GM13977 (cell line): ENCODE measurements around the gene NSMCE3.

ENCODE experiments used
- DNase-seq: peaks from one replicate; pipeline ENCODE4 v3.0.0; 2012; ENCODE audit warnings: low spot score
- in situ Hi-C: fragments of 300-500 bp; cut with MboI; formaldehyde crosslinking; loops from one replicate; pipeline ENCODE4 v1.12.0; 2022; ENCODE audit warnings: low sequenced_read_pairs, low pct_unique_long_range_greater_than_20kb, mixed read lengths, inconsistent platforms; ENCODE audit not compliant: unreplicated experiment
- TF ChIP-seq, protein P1 (sequence below): IDR thresholded peaks from 2 replicates; pipeline ENCODE4 v1.5.1; 2012; ENCODE audit warnings: mild to moderate bottlenecking, control low read depth; ENCODE audit not compliant: insufficient read depth; ENCODE audit errors: extremely low read depth, missing control alignments

The NSMCE3 gene

GRCh38 chr15:29302871-29303270, 33.2 kb upstream of the NSMCE3 start:
- in situ Hi-C loops: no loop called here
- no peak for DNase-seq
- TF ChIP-seq, protein P1, sequence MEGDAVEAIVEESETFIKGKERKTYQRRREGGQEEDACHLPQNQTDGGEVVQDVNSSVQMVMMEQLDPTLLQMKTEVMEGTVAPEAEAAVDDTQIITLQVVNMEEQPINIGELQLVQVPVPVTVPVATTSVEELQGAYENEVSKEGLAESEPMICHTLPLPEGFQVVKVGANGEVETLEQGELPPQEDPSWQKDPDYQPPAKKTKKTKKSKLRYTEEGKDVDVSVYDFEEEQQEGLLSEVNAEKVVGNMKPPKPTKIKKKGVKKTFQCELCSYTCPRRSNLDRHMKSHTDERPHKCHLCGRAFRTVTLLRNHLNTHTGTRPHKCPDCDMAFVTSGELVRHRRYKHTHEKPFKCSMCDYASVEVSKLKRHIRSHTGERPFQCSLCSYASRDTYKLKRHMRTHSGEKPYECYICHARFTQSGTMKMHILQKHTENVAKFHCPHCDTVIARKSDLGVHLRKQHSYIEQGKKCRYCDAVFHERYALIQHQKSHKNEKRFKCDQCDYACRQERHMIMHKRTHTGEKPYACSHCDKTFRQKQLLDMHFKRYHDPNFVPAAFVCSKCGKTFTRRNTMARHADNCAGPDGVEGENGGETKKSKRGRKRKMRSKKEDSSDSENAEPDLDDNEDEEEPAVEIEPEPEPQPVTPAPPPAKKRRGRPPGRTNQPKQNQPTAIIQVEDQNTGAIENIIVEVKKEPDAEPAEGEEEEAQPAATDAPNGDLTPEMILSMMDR: no peak

- DNase-seq: no peak
- in situ Hi-C loops: no loop called here
- TF ChIP-seq, protein P1: no peak
These were observed 30.2 kb upstream of the NSMCE3 start for GRCh38 chr15:29299784-29300183.

GRCh38 chr15:29299331-29299730, 29.7 kb upstream of the NSMCE3 start:
- in situ Hi-C loops: no loop called here
- TF ChIP-seq, protein P1: no peak
- no peak for DNase-seq

DNA sequence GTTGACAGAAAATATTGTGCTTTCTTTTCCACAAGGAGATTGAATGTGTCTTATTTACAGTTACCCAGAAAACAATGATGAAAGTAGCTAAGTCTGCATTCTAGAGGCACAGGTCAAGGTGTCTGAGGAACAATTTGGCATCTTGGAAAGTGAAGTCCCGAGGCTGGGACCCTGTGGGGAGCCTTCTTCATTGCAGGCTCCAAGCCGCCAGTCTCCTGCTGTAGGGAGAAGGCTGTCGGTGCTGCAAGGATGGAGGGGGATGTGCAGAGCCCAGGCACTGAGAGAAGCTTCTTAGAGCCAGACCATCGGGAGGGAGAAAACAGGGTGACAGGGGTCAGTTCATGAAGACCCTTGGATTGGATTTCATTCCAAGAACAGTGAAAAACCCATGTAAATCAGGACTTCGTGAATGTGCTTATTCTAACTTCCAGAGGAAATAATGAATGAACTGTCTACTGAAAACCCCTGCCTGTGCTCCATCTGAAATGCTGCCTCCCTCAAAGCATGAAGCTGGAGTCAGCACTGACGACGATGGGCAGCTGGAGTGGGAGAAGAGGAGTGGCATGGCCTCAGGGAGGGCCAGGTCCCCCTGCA, 25.2 kb upstream of the NSMCE3 start:
- DNase-seq: no peak
- TF ChIP-seq, protein P1: no peak
- in situ Hi-C loops: no loop called here

DNA sequence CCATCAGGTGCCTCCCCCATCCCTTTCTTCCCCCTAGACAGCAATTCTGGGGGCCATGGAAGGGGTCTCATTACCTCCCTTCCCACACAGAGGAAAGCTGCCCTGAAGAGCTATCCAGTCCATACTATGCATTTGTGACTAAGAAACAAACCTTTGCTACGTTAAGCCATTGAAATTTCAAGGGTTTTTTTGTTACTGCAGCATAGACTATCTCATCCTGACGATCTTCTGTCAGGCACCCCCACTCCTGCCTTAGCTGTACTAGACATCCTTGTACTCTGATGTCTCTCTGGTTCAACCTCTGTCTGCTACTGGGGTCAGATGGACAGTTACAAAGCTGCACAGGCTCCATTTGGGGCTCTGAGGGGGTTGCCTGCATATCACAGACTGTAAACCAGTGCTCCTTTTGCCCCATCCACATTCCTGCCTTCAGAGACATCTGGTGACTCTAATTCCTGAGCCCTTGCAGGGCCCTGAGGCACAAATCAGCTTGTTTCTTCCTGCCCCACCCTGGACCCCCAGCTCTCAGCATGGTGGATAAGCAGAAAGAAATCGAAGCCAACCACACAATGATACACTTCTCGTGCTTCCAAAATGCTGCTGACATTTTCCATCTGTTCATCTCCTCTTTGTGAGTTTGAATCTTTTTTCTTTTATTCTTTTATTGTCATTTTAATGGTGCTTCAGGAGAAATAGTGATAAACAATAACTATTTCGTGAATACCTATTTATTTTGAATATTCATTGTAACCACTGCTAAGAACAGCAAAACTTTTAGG, 21.6 kb upstream of the NSMCE3 start:
- TF ChIP-seq, protein P1: no peak
- in situ Hi-C loops: no loop called here
- DNase-seq: no peak

- in situ Hi-C loops: no loop called here
- no peak for DNase-seq
- TF ChIP-seq, protein P1: no peak
These were observed 19.6 kb upstream of the NSMCE3 start for GRCh38 chr15:29289173-29289572.
